Caki2 (cell line): ENCODE results near the gene EMID1. TPM values are rescaled to one million over a fixed set of nuclear protein-coding genes. Genes with fewer than 3 reads are reported as not detected.

Experiments used
- DNase-seq: peaks from one replicate; pipeline ENCODE4 v3.0.0-alpha.2; 2015; ENCODE audit warnings: low read depth
- in situ Hi-C: cut with HindIII; loops from 2 replicates; pipeline ENCODE4 v1.10.0; 2016; ENCODE audit warnings: low sequenced_read_pairs, low pct_unique_long_range_greater_than_20kb, mixed read lengths
- total RNA-seq: library from RNA; depleted of rRNA; stranded (reverse); fragments of >200 nt; shearing (Covaris generic); gene quantifications from 2 replicates; pipeline ENCODE4 v1.2.3, GENCODE V29; 2014; ENCODE audit warnings: low replicate concordance

EMID1 gene
- total RNA-seq, 1 experiment from 2014 or later, result 0.37 TPM

- no peak for DNase-seq
- in situ Hi-C loops, result no loop called here
Observed at GRCh38 chr22:29251981-29252911, 46.5 kb downstream of the EMID1 start.

- in situ Hi-C loops, result no loop called here
- DNase-seq, result no peak
Observed at GRCh38 chr22:29253561-29254285, 48.0 kb downstream of the EMID1 start.

- in situ Hi-C loops, result no loop called here
- no peak for DNase-seq
Observed at GRCh38 chr22:29254286-29254660, 48.6 kb downstream of the EMID1 start.

GRCh38 chr22:29255064-29255621, 49.4 kb downstream of the EMID1 start:
- in situ Hi-C loops, result no loop called here
- no peak for DNase-seq

GRCh38 chr22:29256606-29257325, 51.1 kb downstream of the EMID1 start:
- no peak for DNase-seq
- in situ Hi-C loops, result no loop called here

- no peak for DNase-seq
- in situ Hi-C loops, result no loop called here
Observed at GRCh38 chr22:29257751-29258181, 52.1 kb downstream of the EMID1 start.

GRCh38 chr22:29258407-29259252, 52.9 kb downstream of the EMID1 start:
- DNase-seq, result no peak
- in situ Hi-C loops, result no loop called here

GRCh38 chr22:29259253-29259899, 53.7 kb downstream of the EMID1 start:
- in situ Hi-C loops, result no loop called here
- DNase-seq, result no peak

GRCh38 chr22:29260031-29260560, 54.4 kb downstream of the EMID1 start:
- in situ Hi-C loops, result no loop called here
- no peak for DNase-seq

GRCh38 chr22:29260601-29261315, 55.1 kb downstream of the EMID1 start:
- DNase-seq, result no peak
- in situ Hi-C loops, result no loop called here

GRCh38 chr22:29263791-29264276, 58.1 kb downstream of the EMID1 start:
- no peak for DNase-seq
- in situ Hi-C loops, result no loop called here

GRCh38 chr22:29265305-29265704, 59.6 kb downstream of the EMID1 start:
- no peak for DNase-seq
- in situ Hi-C loops, result no loop called here

- in situ Hi-C loops, result no loop called here
Observed at GRCh38 chr22:29265929-29266328, 60.2 kb downstream of the EMID1 start.

GRCh38 chr22:29266564-29267461, 61.1 kb downstream of the EMID1 start:
- DNase-seq, result peak; percentile 17
- in situ Hi-C loops, result no loop called here

More at GRCh38 chr22:29265929-29266328, 60.2 kb downstream of the EMID1 start:
- no peak for DNase-seq

GRCh38 chr22:29267462-29267857, 61.8 kb downstream of the EMID1 start:
- in situ Hi-C loops, result no loop called here
- DNase-seq, result no peak
